SK-N-SH (cell line): ENCODE data around the gene ADCY5. TPM values are rescaled to one million over a fixed set of nuclear protein-coding genes. Genes with fewer than 3 reads are reported as not detected.

Experiments used
- CTCF ChIA-PET: fragments of 300-600, 350-600 bp; formaldehyde crosslinking; extraction: SDS; loops from one replicate; lab custom pipeline; 2021; lab: Yijun Ruan, JAX
- POLR2A ChIA-PET: fragments of 350-600 bp; sonication (Branson Sonifier 250); formaldehyde crosslinking; extraction: SDS; loops from one replicate; lab custom pipeline; 2020; ENCODE audit warnings: antibody characterized with exemption, inconsistent platforms; lab: Yijun Ruan, JAX
- DNase-seq: peaks from one replicate; pipeline ENCODE4 v3.0.0; 2012
- H2AFZ ChIP-seq: fragments of 200-600 bp; sonication (generic); 2 replicates; pipeline ENCODE4 v1.8.1; 2016; ENCODE audit warnings: antibody characterized with exemption, mild to moderate bottlenecking, low read depth
- H3F3A ChIP-seq: fragments of 200-600 bp; sonication (generic); replicated peaks from 2 replicates; pipeline ENCODE3; 2016; ENCODE audit warnings: antibody characterized with exemption, mild to moderate bottlenecking; ENCODE audit not compliant: insufficient read depth
- H3K27ac ChIP-seq, 2 experiments: fragments of 200-500 bp in 1 of 2; fragments of 200-600 bp in 1 of 2; sonication (Bioruptor generic) in 1 of 2; sonication (generic), shearing (Covaris generic) in 1 of 2; 2 replicates each; pipeline versions ENCODE4 v1.5.1 to v1.6.1; 2014 to 2016; ENCODE audit warnings: low read depth in 2 of 2, inconsistent platforms in 1 of 2, low read length in 1 of 2, mild to moderate bottlenecking in 1 of 2, mixed read lengths in 1 of 2
- H3K27me3 ChIP-seq: fragments of 200-600 bp; sonication (generic), shearing (Covaris generic); 2 replicates; pipeline ENCODE4 v1.6.1; 2016; ENCODE audit warnings: mixed run types; ENCODE audit not compliant: insufficient read depth
- H3K36me3 ChIP-seq, 2 experiments: fragments of 200-500 bp in 1 of 2; fragments of 200-600 bp in 1 of 2; sonication (Bioruptor generic) in 1 of 2; sonication (generic) in 1 of 2; replicated peaks in 1 of 2; 2 replicates each; pipeline versions ENCODE3 to v1.5.1; 2014 to 2016; ENCODE audit warnings: low read length in 1 of 2, mild to moderate bottlenecking in 1 of 2; ENCODE audit not compliant: insufficient read depth in 2 of 2, control insufficient read depth in 1 of 2
- H3K4me1 ChIP-seq, 2 experiments: fragments of 200-500 bp in 1 of 2; fragments of 200-600 bp in 1 of 2; sonication (Bioruptor generic) in 1 of 2; sonication (generic), shearing (Covaris generic) in 1 of 2; 2 replicates each; pipeline versions ENCODE4 v1.5.1 to v1.6.1; 2014 to 2016; ENCODE audit warnings: low read depth in 1 of 2, low read length in 1 of 2, mixed run types in 1 of 2; ENCODE audit not compliant: insufficient read depth in 2 of 2, control insufficient read depth in 1 of 2
- H3K4me2 ChIP-seq: fragments of 200-600 bp; sonication (generic), shearing (Covaris generic); 2 replicates; pipeline ENCODE4 v1.6.1; 2017; ENCODE audit warnings: mixed run types
- H3K4me3 ChIP-seq, 2 experiments: fragments of 200-500 bp in 1 of 2; fragments of 200-600 bp in 1 of 2; sonication (Bioruptor generic) in 1 of 2; sonication (generic), shearing (Covaris generic) in 1 of 2; 2 replicates each; pipeline versions ENCODE4 v1.5.1 to v1.8.1; 2014 to 2016; ENCODE audit warnings: low read depth in 2 of 2, inconsistent platforms in 1 of 2, low read length in 1 of 2, mild to moderate bottlenecking in 1 of 2, mixed read lengths in 1 of 2, moderate library complexity in 1 of 2
- H3K79me2 ChIP-seq: fragments of 200-600 bp; sonication (generic); 2 replicates; pipeline ENCODE4 v1.8.1; 2017; ENCODE audit warnings: mild to moderate bottlenecking; ENCODE audit not compliant: insufficient read depth
- H3K9ac ChIP-seq: fragments of 200-600 bp; sonication (generic); 2 replicates; pipeline ENCODE4 v1.6.1; 2017; ENCODE audit warnings: mixed run types
- H3K9me2 ChIP-seq: fragments of 200-600 bp; sonication (generic); 2 replicates; pipeline ENCODE4 v1.6.1; 2017; ENCODE audit warnings: mixed run types
- H3K9me3 ChIP-seq: fragments of 200-600 bp; sonication (generic); 2 replicates; pipeline ENCODE4 v1.6.1; 2017; ENCODE audit warnings: mixed run types, mild to moderate bottlenecking, moderate library complexity
- H4K20me1 ChIP-seq: fragments of 200-600 bp; sonication (generic); 2 replicates; pipeline ENCODE4 v1.6.1; 2017; ENCODE audit warnings: mild to moderate bottlenecking, mixed run types; ENCODE audit not compliant: insufficient read depth
- ELF1 ChIP-seq: IDR thresholded peaks from 2 replicates; pipeline ENCODE4 v1.4.0; 2012
- EP300 ChIP-seq, 2 experiments: IDR thresholded peaks; 2 replicates each; pipeline versions ENCODE4 v1.4.0 to v1.6.1; 2012; ENCODE audit warnings: borderline replicate concordance in 1 of 2, low read depth in 1 of 2, low read length in 1 of 2
- FOXJ3 ChIP-seq: sonication (generic); formaldehyde crosslinking; IDR thresholded peaks from 2 replicates; pipeline ENCODE4 v1.5.1; 2020; ENCODE audit warnings: mild to moderate bottlenecking, missing genetic modification reagents
- FOXM1 ChIP-seq: IDR thresholded peaks from 2 replicates; pipeline ENCODE4 v1.4.0; 2012; ENCODE audit warnings: low read depth, mild to moderate bottlenecking
- GATA2 ChIP-seq: sonication (generic); formaldehyde crosslinking; IDR thresholded peaks from 2 replicates; pipeline ENCODE4 v1.5.0; 2020; ENCODE audit warnings: mild to moderate bottlenecking, missing genetic modification reagents
- JUND ChIP-seq: IDR thresholded peaks from 2 replicates; pipeline ENCODE4 v1.4.0; 2012
- MEF2A ChIP-seq: IDR thresholded peaks from 2 replicates; pipeline ENCODE4 v1.4.0; 2012; ENCODE audit warnings: low read depth, borderline replicate concordance
- NFIC ChIP-seq: IDR thresholded peaks from 2 replicates; pipeline ENCODE4 v1.4.0; 2012; ENCODE audit warnings: borderline replicate concordance
- PBX3 ChIP-seq: IDR thresholded peaks from 2 replicates; pipeline ENCODE4; 2012
- POLR2AphosphoS5 ChIP-seq: IDR thresholded peaks from 2 replicates; pipeline ENCODE4 v1.6.1; 2012; ENCODE audit warnings: low read depth, low read length
- RAD21 ChIP-seq: IDR thresholded peaks from 2 replicates; pipeline ENCODE4 v1.6.1; 2012; ENCODE audit warnings: mild to moderate bottlenecking, low read length
- RCOR1 ChIP-seq: fragments of 150-350 bp; IDR thresholded peaks from 2 replicates; pipeline ENCODE4 v1.6.1; 2017; ENCODE audit warnings: antibody characterized with exemption, low read length
- SIN3A ChIP-seq: IDR thresholded peaks from 2 replicates; pipeline ENCODE4 v1.6.1; 2012; ENCODE audit warnings: low read depth, mild to moderate bottlenecking, low read length, moderate library complexity, borderline replicate concordance
- SMC3 ChIP-seq: IDR thresholded peaks from 2 replicates; pipeline ENCODE4 v1.6.1; 2012; ENCODE audit warnings: low read depth, low read length, improper control_type of control experiment
- TAF1 ChIP-seq: IDR thresholded peaks from 2 replicates; pipeline ENCODE4 v1.6.1; 2012; ENCODE audit warnings: low read depth, mild to moderate bottlenecking, low read length, moderate library complexity, borderline replicate concordance
- ZBTB33 ChIP-seq: IDR thresholded peaks from 2 replicates; pipeline ENCODE4 v1.4.0; 2012; ENCODE audit warnings: low read depth, borderline replicate concordance
- WGBS: methylation state at CpG from one replicate; pipeline ENCODE4 v1.1.6; 2017; ENCODE audit warnings: low lambda C conversion rate; 5-methylcytosine and 5-hydroxymethylcytosine counted together
- polyA plus RNA-seq, 3 experiments: library from polyadenylated mRNA; depleted of rRNA; stranded (reverse); fragments of >200 nt; gene quantifications; 2 replicates each; pipeline ENCODE4 v1.2.3, GENCODE V29; 2012

ADCY5 gene
- polyA plus RNA-seq, 1 of the 3 experiments (the other 2 are of a cell fraction) = 0.21 TPM

- peaks cover 40% of the 10 kb centered on the region for H3K27me3 ChIP-seq
- no peaks in the 10 kb centered on the region for H3K36me3 ChIP-seq
- CTCF ChIA-PET = interaction anchor here (0.7 to 0.9 kb wide), 2 partner anchors 26 to 160 kb away, joined by 3 read pairs; no protein-coding TSS in a partner anchor
- no peak overlapping the region for H3K9ac ChIP-seq
- no peak overlapping the region for H3K4me3 ChIP-seq
- DNase-seq = no peak
- no peak overlapping the region for H2AFZ ChIP-seq
- 93% methylated on average over 3 of the region's 3 CpGs for WGBS
- no peaks in the 10 kb centered on the region for H3K9me3 ChIP-seq
- no peak for TF ChIP-seq ELF1
- no peaks in the 10 kb centered on the region for H3K9me2 ChIP-seq
- no peaks in the 10 kb centered on the region for H3K4me1 ChIP-seq
- POLR2A ChIA-PET = no interaction called here
- H3K27ac ChIP-seq = no peak overlapping the region
- H3F3A ChIP-seq = no peaks in the 10 kb centered on the region
- H4K20me1 ChIP-seq = no peaks in the 10 kb centered on the region
- no peak overlapping the region for H3K4me2 ChIP-seq
- no peaks in the 10 kb centered on the region for H3K79me2 ChIP-seq
Observed at GRCh38 chr3:123400169-123400568, 48.7 kb downstream of the ADCY5 start.

- H3K27ac ChIP-seq = no peak overlapping the region
- WGBS = 60% methylated on average over 5 of the region's 6 CpGs
Observed at GRCh38 chr3:123399653-123400052, 49.2 kb downstream of the ADCY5 start.

GRCh38 chr3:123397921-123398785, 50.7 kb downstream of the ADCY5 start:
- Histone ChIP-seq H3F3A (no peaks in the 10 kb centered on the region), H3K27me3 (peaks cover 40% of the 10 kb centered on the region), H3K36me3 (no peaks in the 10 kb centered on the region), H3K4me1 (no peaks in the 10 kb centered on the region), H4K20me1 (no peaks in the 10 kb centered on the region), H2AFZ (no peak overlapping the region), H3K9me3 (no peaks in the 10 kb centered on the region), H3K4me2 (no peak overlapping the region), H3K79me2 (no peaks in the 10 kb centered on the region), H3K9ac (no peak overlapping the region), H3K4me3 (no peak overlapping the region), H3K27ac (no peak overlapping the region), H3K9me2 (no peaks in the 10 kb centered on the region)
- POLR2A ChIA-PET = no interaction called here
- no peak for TF ChIP-seq PBX3
- TF ChIP-seq RAD21 = no peak
- no peak for TF ChIP-seq ZBTB33
- TF ChIP-seq SMC3 = no peak
- no peak for TF ChIP-seq JUND
- no peak for TF ChIP-seq NFIC
- no peak for TF ChIP-seq TAF1
- TF ChIP-seq SIN3A = no peak
- no peak for TF ChIP-seq FOXJ3
- no peak for TF ChIP-seq ELF1
- TF ChIP-seq GATA2 (CRISPR knock-in tag) = no peak
- no peak for TF ChIP-seq POLR2AphosphoS5
- no peak for TF ChIP-seq MEF2A
- no peak for TF ChIP-seq RCOR1
- TF ChIP-seq FOXM1 = no peak
- 60% methylated on average over 10 of the region's 13 CpGs for WGBS
- CTCF ChIA-PET = no interaction called here
- DNase-seq = no peak

More at GRCh38 chr3:123399653-123400052, 49.2 kb downstream of the ADCY5 start:
- CTCF ChIA-PET = interaction anchor here (0.9 kb wide), 1 partner anchor 160 kb away, joined by 3 read pairs; no protein-coding TSS in a partner anchor
- H3K4me3 ChIP-seq = no peak overlapping the region
- no peak overlapping the region for H2AFZ ChIP-seq
- no peaks in the 10 kb centered on the region for H3K9me2 ChIP-seq
- no peaks in the 10 kb centered on the region for H3K36me3 ChIP-seq
- no peak for TF ChIP-seq EP300 (IDR thresholded peaks at IDR 0.05; ENCODE audit: borderline replicate concordance in 1 of 2, low read depth in 1 of 2, low read length in 1 of 2)
- no peak overlapping the region for H3K4me2 ChIP-seq
- no peaks in the 10 kb centered on the region for H3K4me1 ChIP-seq
- H3K79me2 ChIP-seq = no peaks in the 10 kb centered on the region
- DNase-seq = no peak
- no peak overlapping the region for H3K9ac ChIP-seq
- no peaks in the 10 kb centered on the region for H3F3A ChIP-seq
- H3K27me3 ChIP-seq = peaks cover 40% of the 10 kb centered on the region
- POLR2A ChIA-PET = no interaction called here
- no peaks in the 10 kb centered on the region for H4K20me1 ChIP-seq
- no peaks in the 10 kb centered on the region for H3K9me3 ChIP-seq
